Effector memory CD4-positive, alpha-beta T cell (primary cell): ENCODE measurements around the gene SIVA1.

Experiments used
- DNase-seq, 3 donors: peaks; one replicate each; pipeline ENCODE4 v3.0.0-alpha.2; 2020
- H3K27ac ChIP-seq: 2 replicates; pipeline ENCODE4 v1.7.0; 2013; ENCODE audit warnings: mild to moderate bottlenecking, low read length, moderate library complexity; ENCODE audit not compliant: insufficient read depth, poor library complexity, severe bottlenecking
- H3K27me3 ChIP-seq: replicated peaks from 2 replicates; pipeline ENCODE4 v1.7.0; 2013; ENCODE audit warnings: mild to moderate bottlenecking, low read length; ENCODE audit not compliant: insufficient read depth, control insufficient read depth, poor library complexity, severe bottlenecking
- H3K36me3 ChIP-seq: 2 replicates; pipeline ENCODE4 v1.7.0; 2013; ENCODE audit warnings: mild to moderate bottlenecking, low read length, moderate library complexity; ENCODE audit not compliant: control insufficient read depth, insufficient read depth
- H3K4me1 ChIP-seq: 2 replicates; pipeline ENCODE4 v1.7.0; 2013; ENCODE audit warnings: low read length, mild to moderate bottlenecking; ENCODE audit not compliant: control insufficient read depth, insufficient read depth, poor library complexity, severe bottlenecking
- H3K4me3 ChIP-seq: 2 replicates; pipeline ENCODE4 v1.7.0; 2013; ENCODE audit warnings: low read length, low read depth, mild to moderate bottlenecking; ENCODE audit not compliant: insufficient read depth, poor library complexity, severe bottlenecking
- H3K9me3 ChIP-seq: 2 replicates; pipeline ENCODE4 v1.7.0; 2013; ENCODE audit warnings: mild to moderate bottlenecking, low read length, moderate library complexity; ENCODE audit not compliant: control insufficient read depth

SIVA1 gene

GRCh38 chr14:104803280-104803911, 50.4 kb downstream of the SIVA1 start:
- Histone ChIP-seq H3K9me3 (no peaks in the 10 kb centered on the region), H3K4me1 (peaks cover 18% of the 10 kb centered on the region), H3K27ac (no peak overlapping the region), H3K4me3 (no peak overlapping the region), H3K27me3 (no peaks in the 10 kb centered on the region), H3K36me3 (no peaks in the 10 kb centered on the region)
- no peak for DNase-seq

GRCh38 chr14:104803912-104804410, 51.0 kb downstream of the SIVA1 start:
- no peak for DNase-seq
- H3K4me3 ChIP-seq, result no peak overlapping the region
- H3K9me3 ChIP-seq, result no peaks in the 10 kb centered on the region
- peaks cover 18% of the 10 kb centered on the region for H3K4me1 ChIP-seq
- no peaks in the 10 kb centered on the region for H3K36me3 ChIP-seq
- no peak overlapping the region for H3K27ac ChIP-seq
- H3K27me3 ChIP-seq, result no peaks in the 10 kb centered on the region

- peaks cover 18% of the 10 kb centered on the region for H3K4me1 ChIP-seq
- H3K36me3 ChIP-seq, result no peaks in the 10 kb centered on the region
- no peaks in the 10 kb centered on the region for H3K9me3 ChIP-seq
- H3K27me3 ChIP-seq, result no peaks in the 10 kb centered on the region
- no peak overlapping the region for H3K27ac ChIP-seq
- no peak overlapping the region for H3K4me3 ChIP-seq
- DNase-seq, result no peak
Observed at GRCh38 chr14:104804481-104805325, 51.8 kb downstream of the SIVA1 start.

- H3K36me3 ChIP-seq, result no peaks in the 10 kb centered on the region
- no peak for DNase-seq
- H3K4me1 ChIP-seq, result peaks cover 18% of the 10 kb centered on the region
- no peaks in the 10 kb centered on the region for H3K27me3 ChIP-seq
- H3K4me3 ChIP-seq, result no peak overlapping the region
- H3K9me3 ChIP-seq, result no peaks in the 10 kb centered on the region
- no peak overlapping the region for H3K27ac ChIP-seq
Observed at GRCh38 chr14:104805326-104805678, 52.4 kb downstream of the SIVA1 start.

DNA sequence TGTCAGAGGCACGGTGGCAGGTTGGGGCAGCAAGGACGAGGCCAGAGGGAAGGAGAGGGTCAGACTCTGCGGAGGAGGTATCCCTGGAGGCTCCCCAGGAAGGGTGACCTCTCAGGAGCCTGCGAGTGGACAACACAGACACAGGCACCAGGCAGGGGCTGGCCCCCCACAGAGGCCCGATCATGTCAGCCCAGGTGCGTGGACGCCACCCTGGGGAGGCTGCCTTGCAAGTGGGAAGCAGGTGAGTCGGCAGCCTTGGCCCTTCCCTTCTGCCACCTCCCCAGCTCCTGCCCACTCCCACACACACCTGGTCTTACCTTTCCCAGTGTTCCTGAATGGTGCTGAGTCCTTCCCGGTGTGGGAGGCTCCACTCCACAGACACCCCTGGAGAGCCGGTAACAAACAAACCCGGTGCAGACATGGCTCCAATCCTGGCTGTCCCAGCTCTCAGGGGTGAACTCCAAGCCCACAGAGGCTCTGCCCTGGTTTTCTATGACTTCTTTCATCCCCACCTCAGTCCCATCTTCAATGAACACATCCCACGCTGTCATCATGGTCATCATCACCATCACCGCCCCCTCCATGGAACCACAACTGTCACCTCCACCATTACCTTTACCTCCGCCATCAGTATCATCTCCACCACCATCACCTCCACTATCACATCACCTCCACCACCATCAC, 53.1 kb downstream of the SIVA1 start:
- no peak overlapping the region for H3K27ac ChIP-seq
- H3K4me1 ChIP-seq, result peaks cover 16% of the 10 kb centered on the region
- H3K4me3 ChIP-seq, result no peak overlapping the region
- no peak for DNase-seq
- H3K9me3 ChIP-seq, result no peaks in the 10 kb centered on the region
- no peaks in the 10 kb centered on the region for H3K27me3 ChIP-seq
- no peaks in the 10 kb centered on the region for H3K36me3 ChIP-seq

- Histone ChIP-seq H3K27me3 (no peaks in the 10 kb centered on the region), H3K27ac (no peak overlapping the region), H3K9me3 (no peaks in the 10 kb centered on the region), H3K4me1 (peaks cover 9% of the 10 kb centered on the region), H3K4me3 (no peak overlapping the region), H3K36me3 (no peaks in the 10 kb centered on the region)
- DNase-seq, result no peak
Observed at GRCh38 chr14:104806625-104807465, 53.9 kb downstream of the SIVA1 start.

GRCh38 chr14:104808456-104808855, 55.5 kb downstream of the SIVA1 start:
- no peaks in the 10 kb centered on the region for H3K9me3 ChIP-seq
- no peak overlapping the region for H3K4me3 ChIP-seq
- no peaks in the 10 kb centered on the region for H3K27me3 ChIP-seq
- no peaks in the 10 kb centered on the region for H3K36me3 ChIP-seq
- no peak for DNase-seq
- H3K4me1 ChIP-seq, result no peaks in the 10 kb centered on the region
- no peak overlapping the region for H3K27ac ChIP-seq
